MM.1S (cell line): ENCODE data around the gene GRID2IP.

Source experiments
- DNase-seq: peaks from one replicate; pipeline ENCODE4 v3.0.0-alpha.2; 2015
- H2AFZ ChIP-seq: fragments of 300-600 bp; sonication (generic); 2 replicates; pipeline ENCODE4 v1.6.0; 2016; ENCODE audit warnings: antibody characterized with exemption, low read length
- H3F3A ChIP-seq: fragments of 300-600 bp; sonication (generic); 2 replicates; pipeline ENCODE4 v1.6.1; 2016; ENCODE audit warnings: mild to moderate bottlenecking, antibody characterized with exemption, low read length, moderate library complexity, mixed read lengths; ENCODE audit not compliant: insufficient read depth
- H3K27ac ChIP-seq: fragments of 300-600 bp; sonication (generic); 2 replicates; pipeline ENCODE4 v1.5.1; 2016; ENCODE audit warnings: mild to moderate bottlenecking, low read length
- H3K27me3 ChIP-seq: fragments of 300-600 bp; sonication (generic); replicated peaks from 2 replicates; pipeline ENCODE4 v1.6.0; 2016; ENCODE audit warnings: low read length; ENCODE audit not compliant: insufficient read depth
- H3K36me3 ChIP-seq: fragments of 300-600 bp; sonication (generic); replicated peaks from 2 replicates; pipeline ENCODE4 v1.6.1; 2016; ENCODE audit warnings: mild to moderate bottlenecking, low read length, mixed read lengths; ENCODE audit not compliant: insufficient read depth
- H3K4me1 ChIP-seq: fragments of 300-600 bp; sonication (generic); 2 replicates; pipeline ENCODE4 v1.6.1; 2016; ENCODE audit warnings: low read length, mixed read lengths
- H3K4me2 ChIP-seq: fragments of 300-600 bp; sonication (generic); 2 replicates; pipeline ENCODE4 v1.6.0; 2016; ENCODE audit warnings: low read depth, low read length
- H3K4me3 ChIP-seq: fragments of 300-600 bp; sonication (generic); 2 replicates; pipeline ENCODE4 v1.5.1; 2016; ENCODE audit warnings: low read length, mixed read lengths
- H3K79me2 ChIP-seq: fragments of 300-600 bp; sonication (generic); 2 replicates; pipeline ENCODE4 v1.6.1; 2016; ENCODE audit warnings: mixed run types, low read length, mixed read lengths
- H3K9ac ChIP-seq: fragments of 300-600 bp; sonication (generic); 2 replicates; pipeline ENCODE4 v1.6.1; 2016; ENCODE audit warnings: low read length, mixed read lengths
- H3K9me2 ChIP-seq: fragments of 300-600 bp; sonication (generic); replicated peaks from 2 replicates; pipeline ENCODE4 v1.6.1; 2016; ENCODE audit warnings: mild to moderate bottlenecking, low read length, mixed read lengths; ENCODE audit not compliant: insufficient read depth
- H3K9me3 ChIP-seq: fragments of 300-600 bp; sonication (generic); replicated peaks from 2 replicates; pipeline ENCODE4 v1.6.1; 2016; ENCODE audit warnings: mild to moderate bottlenecking, low read length, mixed read lengths; ENCODE audit not compliant: insufficient read depth
- H4K20me1 ChIP-seq: fragments of 300-600 bp; sonication (generic); 2 replicates; pipeline ENCODE4 v1.6.1; 2016; ENCODE audit warnings: mild to moderate bottlenecking, low read length, moderate library complexity, mixed read lengths; ENCODE audit not compliant: insufficient read depth
- CTCF ChIP-seq: fragments of 300-600 bp; sonication (generic); IDR thresholded peaks from 2 replicates; pipeline ENCODE4 v1.5.1; 2016; ENCODE audit warnings: antibody characterized with exemption, low read length, mixed read lengths
- EZH2 ChIP-seq: fragments of 300-600 bp; sonication (generic); optimal IDR thresholded peaks from 2 replicates; pipeline ENCODE3; 2017; ENCODE audit warnings: low read depth, mild to moderate bottlenecking, antibody characterized with exemption, low read length, mixed read lengths
- EZH2phosphoT487 ChIP-seq: fragments of 300-600 bp; sonication (generic); IDR thresholded peaks from 2 replicates; pipeline ENCODE4 v1.6.1; 2018; ENCODE audit warnings: antibody characterized with exemption, low read length

The GRID2IP gene

DNA sequence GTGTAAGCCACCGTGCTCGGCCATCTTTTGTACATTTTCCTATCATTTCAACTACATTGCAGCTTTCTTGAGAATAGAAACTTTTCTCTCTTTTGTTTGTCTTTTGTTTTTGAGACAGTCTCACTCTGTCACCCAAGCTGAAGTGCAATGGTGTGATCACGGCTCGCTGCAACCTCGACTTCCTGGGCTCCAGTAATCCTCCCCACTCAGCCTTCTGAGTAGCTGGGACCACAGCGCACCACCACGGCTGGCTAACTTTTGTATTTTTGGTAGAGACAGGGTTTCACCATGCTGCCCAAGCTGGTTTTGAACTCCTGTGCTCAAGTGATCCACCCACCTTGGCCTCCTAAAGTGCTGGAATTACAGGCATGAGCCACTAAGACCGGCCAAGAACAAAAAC is 72.2 kb downstream of the GRID2IP start:
- peaks cover 98% of the 10 kb centered on the region for H3K79me2 ChIP-seq
- H3K4me2 ChIP-seq, result no peak overlapping the region
- H3K4me3 ChIP-seq, result no peak overlapping the region
- no peak for DNase-seq
- TF ChIP-seq CTCF, result no peak
- TF ChIP-seq EZH2, result no peak
- no peak for TF ChIP-seq EZH2phosphoT487
- no peaks in the 10 kb centered on the region for H3K27me3 ChIP-seq
- no peak overlapping the region for H3K9ac ChIP-seq
- no peak overlapping the region for H2AFZ ChIP-seq
- H4K20me1 ChIP-seq, result peaks cover 40% of the 10 kb centered on the region
- peaks cover 3% of the 10 kb centered on the region; the same call in 1 of the 2 replicates for H3K36me3 ChIP-seq
- H3K9me2 ChIP-seq, result no peaks in the 10 kb centered on the region
- peaks cover 11% of the 10 kb centered on the region for H3K4me1 ChIP-seq
- no peak overlapping the region for H3K27ac ChIP-seq
- H3K9me3 ChIP-seq, result no peaks in the 10 kb centered on the region
- H3F3A ChIP-seq, result no peaks in the 10 kb centered on the region

DNA sequence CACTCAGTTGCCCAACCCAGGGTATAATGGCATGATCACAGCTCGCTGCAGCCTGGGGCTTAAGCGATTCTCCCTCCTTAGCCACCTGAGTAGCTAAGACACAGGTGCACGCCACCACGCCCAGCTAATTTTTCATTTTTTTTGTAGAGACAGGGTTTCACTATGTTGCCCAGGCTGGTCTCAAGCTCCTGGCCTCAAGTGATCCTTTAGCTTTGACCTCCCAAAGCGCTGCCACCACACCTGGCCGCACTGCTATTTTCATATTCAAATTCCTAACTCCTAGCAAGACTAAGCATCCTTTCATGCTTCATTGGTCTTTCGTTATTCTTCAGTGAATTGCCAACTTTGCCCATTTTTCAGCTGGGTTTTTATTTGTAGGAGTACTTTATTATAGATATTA is 73.1 kb downstream of the GRID2IP start:
- Histone ChIP-seq H3K9me3 (no peaks in the 10 kb centered on the region), H4K20me1 (peaks cover 43% of the 10 kb centered on the region), H3K4me2 (no peak overlapping the region), H3K4me1 (peaks cover 11% of the 10 kb centered on the region), H3K79me2 (peaks cover 100% of the 10 kb centered on the region), H3K27ac (no peak overlapping the region), H3K9me2 (no peaks in the 10 kb centered on the region), H3K27me3 (no peaks in the 10 kb centered on the region), H3K36me3 (peaks cover 5% of the 10 kb centered on the region; the same call in 1 of the 2 replicates), H3K9ac (no peak overlapping the region), H3K4me3 (no peak overlapping the region), H3F3A (no peaks in the 10 kb centered on the region), H2AFZ (no peak overlapping the region)
- DNase-seq, result no peak
- TF ChIP-seq CTCF, result no peak
- TF ChIP-seq EZH2, result no peak
- TF ChIP-seq EZH2phosphoT487, result no peak

GRCh38 chr7:6477318-6477660 is 74.0 kb downstream of the GRID2IP start:
- Histone ChIP-seq H3K27me3 (no peaks in the 10 kb centered on the region), H3K27ac (no peak overlapping the region), H4K20me1 (peaks cover 42% of the 10 kb centered on the region), H2AFZ (no peak overlapping the region), H3K4me3 (no peak overlapping the region), H3K9me3 (no peaks in the 10 kb centered on the region), H3K9ac (no peak overlapping the region), H3K36me3 (peaks cover 5% of the 10 kb centered on the region), H3K4me1 (peaks cover 6% of the 10 kb centered on the region), H3F3A (no peaks in the 10 kb centered on the region), H3K4me2 (no peak overlapping the region), H3K79me2 (peaks cover 98% of the 10 kb centered on the region), H3K9me2 (no peaks in the 10 kb centered on the region)
- TF ChIP-seq CTCF (no peak), EZH2phosphoT487 (no peak), EZH2 (no peak)
- DNase-seq, result no peak
